ENCODE results near the gene PTCH1. TPM values are rescaled to one million over a fixed set of nuclear protein-coding genes. Genes with fewer than 3 reads are reported as not detected.

The PTCH1 gene
- total RNA-seq, 1 experiment from 2014 or later = 39.2 TPM

- DNase-seq = no peak
- Histone ChIP-seq H3K27ac (no peak overlapping the region), H3K9me3 (replicated peaks) (no peaks in the 10 kb centered on the region), H3K27me3 (no peaks in the 10 kb centered on the region), H3K36me3 (peaks cover 43% of the 10 kb centered on the region), H3K4me3 (no peak overlapping the region), H3K4me1 (peaks cover 42% of the 10 kb centered on the region)
Measured at GRCh38 chr9:95496687-95497086, 20.1 kb downstream of the PTCH1 start.

GRCh38 chr9:95495961-95496360 is 20.8 kb downstream of the PTCH1 start:
- Histone ChIP-seq H3K36me3 (peaks cover 50% of the 10 kb centered on the region), H3K27ac (no peak overlapping the region), H3K27me3 (no peaks in the 10 kb centered on the region), H3K4me1 (peaks cover 40% of the 10 kb centered on the region), H3K9me3 (replicated peaks) (no peaks in the 10 kb centered on the region), H3K4me3 (no peak overlapping the region)
- DNase-seq = no peak

GRCh38 chr9:95495529-95495928 is 21.2 kb downstream of the PTCH1 start:
- Histone ChIP-seq H3K36me3 (peaks cover 50% of the 10 kb centered on the region), H3K4me1 (peaks cover 36% of the 10 kb centered on the region), H3K9me3 (replicated peaks) (no peaks in the 10 kb centered on the region), H3K27me3 (no peaks in the 10 kb centered on the region), H3K27ac (no peak overlapping the region), H3K4me3 (no peak overlapping the region)
- DNase-seq = no peak

- no peak for DNase-seq
- Histone ChIP-seq H3K4me3 (no peak overlapping the region), H3K36me3 (peaks cover 50% of the 10 kb centered on the region), H3K4me1 (peaks cover 27% of the 10 kb centered on the region), H3K27ac (no peak overlapping the region), H3K27me3 (no peaks in the 10 kb centered on the region), H3K9me3 (replicated peaks) (no peaks in the 10 kb centered on the region)
Measured at GRCh38 chr9:95494416-95495371, 22.1 kb downstream of the PTCH1 start.

GRCh38 chr9:95494022-95494415 is 22.8 kb downstream of the PTCH1 start:
- no peak for DNase-seq
- Histone ChIP-seq H3K36me3 (peaks cover 52% of the 10 kb centered on the region), H3K4me1 (peaks cover 20% of the 10 kb centered on the region), H3K27ac (no peak overlapping the region), H3K27me3 (no peaks in the 10 kb centered on the region), H3K9me3 (replicated peaks) (no peaks in the 10 kb centered on the region), H3K4me3 (no peak overlapping the region)

- H3K9me3 ChIP-seq (replicated peaks) = no peaks in the 10 kb centered on the region
- no peak overlapping the region for H3K4me3 ChIP-seq
- peaks cover 57% of the 10 kb centered on the region for H3K36me3 ChIP-seq
- H3K27me3 ChIP-seq = no peaks in the 10 kb centered on the region
- H3K4me1 ChIP-seq = peaks cover 14% of the 10 kb centered on the region
- no peak for DNase-seq
- H3K27ac ChIP-seq = no peak overlapping the region
Measured at GRCh38 chr9:95493402-95493801, 23.4 kb downstream of the PTCH1 start.

- no peaks in the 10 kb centered on the region for H3K9me3 ChIP-seq (replicated peaks)
- no peaks in the 10 kb centered on the region for H3K27me3 ChIP-seq
- no peak for DNase-seq
- H3K36me3 ChIP-seq = peaks cover 56% of the 10 kb centered on the region
- H3K4me1 ChIP-seq = peaks cover 1% of the 10 kb centered on the region; the same call in 1 of the 2 replicates
- H3K27ac ChIP-seq = no peak overlapping the region
- no peak overlapping the region for H3K4me3 ChIP-seq
Measured at GRCh38 chr9:95491543-95492320, 25.0 kb downstream of the PTCH1 start.

GRCh38 chr9:95488954-95489353 is 27.8 kb downstream of the PTCH1 start:
- no peaks in the 10 kb centered on the region; the same call in 1 of the 2 replicates for H3K4me1 ChIP-seq

GRCh38 chr9:95486318-95486717 is 30.5 kb downstream of the PTCH1 start:
- no peak for DNase-seq
- Histone ChIP-seq H3K27me3 (no peaks in the 10 kb centered on the region), H3K4me3 (no peak overlapping the region), H3K36me3 (peaks cover 23% of the 10 kb centered on the region; the same call in 1 of the 2 replicates), H3K4me1 (peaks cover 12% of the 10 kb centered on the region), H3K27ac (no peak overlapping the region), H3K9me3 (replicated peaks) (no peaks in the 10 kb centered on the region)

More at GRCh38 chr9:95488954-95489353, 27.8 kb downstream of the PTCH1 start:
- Histone ChIP-seq H3K9me3 (replicated peaks) (no peaks in the 10 kb centered on the region), H3K36me3 (peaks cover 41% of the 10 kb centered on the region), H3K4me3 (no peak overlapping the region), H3K27me3 (no peaks in the 10 kb centered on the region), H3K27ac (no peak overlapping the region)
- no peak for DNase-seq

- Histone ChIP-seq H3K27ac (no peak overlapping the region), H3K27me3 (no peaks in the 10 kb centered on the region), H3K4me1 (peaks cover 33% of the 10 kb centered on the region), H3K4me3 (no peak overlapping the region), H3K36me3 (peaks cover 27% of the 10 kb centered on the region), H3K9me3 (replicated peaks) (no peaks in the 10 kb centered on the region)
- no peak for DNase-seq
Measured at GRCh38 chr9:95484225-95484624, 32.5 kb downstream of the PTCH1 start.

GRCh38 chr9:95483431-95483830 is 33.3 kb downstream of the PTCH1 start:
- DNase-seq = peak; percentile 55 to 72
- Histone ChIP-seq H3K27ac (no peak overlapping the region), H3K4me1 (peaks cover 33% of the 10 kb centered on the region), H3K9me3 (replicated peaks) (no peaks in the 10 kb centered on the region), H3K27me3 (no peaks in the 10 kb centered on the region), H3K4me3 (no peak overlapping the region), H3K36me3 (peaks cover 28% of the 10 kb centered on the region)

- H3K9me3 ChIP-seq (replicated peaks) = no peaks in the 10 kb centered on the region
- H3K36me3 ChIP-seq = peaks cover 31% of the 10 kb centered on the region
- no peak overlapping the region for H3K4me3 ChIP-seq
- no peaks in the 10 kb centered on the region for H3K27me3 ChIP-seq
- H3K27ac ChIP-seq = no peak overlapping the region
- peaks cover 33% of the 10 kb centered on the region for H3K4me1 ChIP-seq
- DNase-seq = no peak
Measured at GRCh38 chr9:95482621-95483020, 34.1 kb downstream of the PTCH1 start.

GRCh38 chr9:95481000-95481399 is 35.8 kb downstream of the PTCH1 start:
- no peaks in the 10 kb centered on the region for H3K9me3 ChIP-seq (replicated peaks)
- DNase-seq = peak; percentile 34 to 43

GRCh38 chr9:95480346-95480745 is 36.4 kb downstream of the PTCH1 start:
- H3K27ac ChIP-seq = peak overlapping the region; percentile 54
- no peaks in the 10 kb centered on the region for H3K27me3 ChIP-seq
- peaks cover 54% of the 10 kb centered on the region for H3K36me3 ChIP-seq
- peak; percentile 66 to 79 for DNase-seq
- peaks cover 33% of the 10 kb centered on the region for H3K4me1 ChIP-seq
- H3K4me3 ChIP-seq = no peak overlapping the region
- H3K9me3 ChIP-seq (replicated peaks) = no peaks in the 10 kb centered on the region

More at GRCh38 chr9:95481000-95481399, 35.8 kb downstream of the PTCH1 start:
- H3K36me3 ChIP-seq = peaks cover 47% of the 10 kb centered on the region
- peaks cover 33% of the 10 kb centered on the region for H3K4me1 ChIP-seq
- peak overlapping the region; percentile 54; the same call in 1 of the 2 replicates for H3K27ac ChIP-seq
- no peak overlapping the region for H3K4me3 ChIP-seq
- H3K27me3 ChIP-seq = no peaks in the 10 kb centered on the region

- H3K4me1 ChIP-seq = peaks cover 33% of the 10 kb centered on the region
- H3K27me3 ChIP-seq = no peaks in the 10 kb centered on the region
- H3K4me3 ChIP-seq = no peak overlapping the region
- H3K27ac ChIP-seq = peak overlapping the region; percentile 54; the same call in 1 of the 2 replicates
- DNase-seq = no peak
- no peaks in the 10 kb centered on the region for H3K9me3 ChIP-seq (replicated peaks)
- peaks cover 62% of the 10 kb centered on the region for H3K36me3 ChIP-seq
Measured at GRCh38 chr9:95479330-95479729, 37.4 kb downstream of the PTCH1 start.

Data from SJCRH30 (cell line).